ENCODE measurements around the gene DTNB.

Gene DTNB

GRCh38 chr2:25654801-25655200 lies 18.6 kb downstream of the DTNB start:
- Histone ChIP-seq H3K79me2 (ENCODE audit: insufficient read depth, low read length) (no peaks in the 10 kb centered on the region; the same call in 1 of the 2 replicates), H3K36me3 (ENCODE audit: low read length) (no peaks in the 10 kb centered on the region)

GRCh38 chr2:25651782-25652455 lies 21.5 kb downstream of the DTNB start:
- Histone ChIP-seq H3K27ac (ENCODE audit: low read depth, low read length) (no peak overlapping the region), H3K36me3 (ENCODE audit: low read length) (no peaks in the 10 kb centered on the region), H3K4me3 (ENCODE audit: insufficient read depth, low read length, poor library complexity, severe bottlenecking) (no peak overlapping the region), H3K9ac (ENCODE audit: low read length) (no peak overlapping the region), H3K27me3 (ENCODE audit: low read length) (no peaks in the 10 kb centered on the region), H3F3A (ENCODE audit: insufficient read depth) (peaks cover 8% of the 10 kb centered on the region; the same call in 1 of the 2 replicates), H3K9me3 (ENCODE audit: insufficient read depth, low read length) (no peaks in the 10 kb centered on the region), H3K9me2 (replicated peaks; ENCODE audit: insufficient read depth, low read length) (no peaks in the 10 kb centered on the region), H3K79me2 (ENCODE audit: insufficient read depth, low read length) (no peaks in the 10 kb centered on the region; the same call in 1 of the 2 replicates), H2AFZ (ENCODE audit: low read depth, low read length, severe bottlenecking) (no peak overlapping the region), H4K20me1 (ENCODE audit: low read depth, low read length) (peaks cover 6% of the 10 kb centered on the region; the same call in 1 of the 2 replicates), H3K4me2 (ENCODE audit: low read depth, low read length, poor library complexity, severe bottlenecking) (no peak overlapping the region)
- no peak for TF ChIP-seq CTCF (IDR thresholded peaks at IDR 0.05; ENCODE audit: insufficient read depth, low read length, poor library complexity, severe bottlenecking)
- TF ChIP-seq EZH2phosphoT487 (conservative IDR thresholded peaks at IDR 0.05; ENCODE audit: low read length) = no peak

More at GRCh38 chr2:25654801-25655200, 18.6 kb downstream of the DTNB start:
- Histone ChIP-seq H3F3A (ENCODE audit: insufficient read depth) (no peaks in the 10 kb centered on the region), H3K9me3 (ENCODE audit: insufficient read depth, low read length) (no peaks in the 10 kb centered on the region), H3K9me2 (replicated peaks; ENCODE audit: insufficient read depth, low read length) (no peaks in the 10 kb centered on the region), H3K4me3 (ENCODE audit: insufficient read depth, low read length, poor library complexity, severe bottlenecking) (no peak overlapping the region), H2AFZ (ENCODE audit: low read depth, low read length, severe bottlenecking) (no peak overlapping the region), H4K20me1 (ENCODE audit: low read depth, low read length) (peaks cover 16% of the 10 kb centered on the region), H3K9ac (ENCODE audit: low read length) (no peak overlapping the region), H3K27me3 (ENCODE audit: low read length) (no peaks in the 10 kb centered on the region), H3K4me2 (ENCODE audit: low read depth, low read length, poor library complexity, severe bottlenecking) (no peak overlapping the region), H3K27ac (ENCODE audit: low read depth, low read length) (no peak overlapping the region)
- no peak for TF ChIP-seq EZH2phosphoT487 (conservative IDR thresholded peaks at IDR 0.05; ENCODE audit: low read length)
- TF ChIP-seq CTCF (IDR thresholded peaks at IDR 0.05; ENCODE audit: insufficient read depth, low read length, poor library complexity, severe bottlenecking) = no peak

DNA sequence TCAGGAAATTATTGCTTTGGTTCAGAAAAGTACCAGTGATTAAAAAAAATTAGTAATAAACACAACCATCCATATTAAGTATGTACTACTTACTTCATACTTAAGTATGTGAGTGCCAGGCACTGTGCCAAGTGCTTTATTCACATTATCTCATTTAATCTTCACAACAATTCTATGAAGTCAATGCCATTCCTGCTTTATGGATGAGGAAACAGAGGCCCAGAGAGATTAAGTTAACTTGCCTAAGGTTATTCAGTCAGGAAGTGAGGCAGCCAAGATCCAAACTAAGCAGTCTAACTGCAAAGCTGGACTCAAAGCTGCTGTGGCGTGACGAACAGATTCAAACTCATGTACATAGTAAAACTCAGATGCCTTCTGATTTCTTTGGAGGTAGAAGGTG lies 22.3 kb downstream of the DTNB start:
- H3K9ac ChIP-seq (ENCODE audit: low read length) = no peak overlapping the region
- no peaks in the 10 kb centered on the region for H3K9me2 ChIP-seq (replicated peaks; ENCODE audit: insufficient read depth, low read length)
- no peak overlapping the region for H3K4me2 ChIP-seq (ENCODE audit: low read depth, low read length, poor library complexity, severe bottlenecking)
- no peak for TF ChIP-seq EZH2phosphoT487 (conservative IDR thresholded peaks at IDR 0.05; ENCODE audit: low read length)
- TF ChIP-seq CTCF (IDR thresholded peaks at IDR 0.05; ENCODE audit: insufficient read depth, low read length, poor library complexity, severe bottlenecking) = no peak
- no peaks in the 10 kb centered on the region for H3K27me3 ChIP-seq (ENCODE audit: low read length)
- no peak overlapping the region for H3K4me3 ChIP-seq (ENCODE audit: insufficient read depth, low read length, poor library complexity, severe bottlenecking)
- peaks cover 8% of the 10 kb centered on the region; the same call in 1 of the 2 replicates for H3F3A ChIP-seq (ENCODE audit: insufficient read depth)
- H2AFZ ChIP-seq (ENCODE audit: low read depth, low read length, severe bottlenecking) = no peak overlapping the region
- H4K20me1 ChIP-seq (ENCODE audit: low read depth, low read length) = peaks cover 6% of the 10 kb centered on the region; the same call in 1 of the 2 replicates
- H3K9me3 ChIP-seq (ENCODE audit: insufficient read depth, low read length) = no peaks in the 10 kb centered on the region
- no peaks in the 10 kb centered on the region for H3K36me3 ChIP-seq (ENCODE audit: low read length)
- no peaks in the 10 kb centered on the region; the same call in 1 of the 2 replicates for H3K79me2 ChIP-seq (ENCODE audit: insufficient read depth, low read length)
- no peak overlapping the region for H3K27ac ChIP-seq (ENCODE audit: low read depth, low read length)
